ENCODE results near the gene NALF2. TPM values are rescaled to one million over a fixed set of nuclear protein-coding genes. Genes with fewer than 3 reads are reported as not detected.

NALF2 gene
- total and polyA plus RNA-seq, 2 donors (not counting 1 experiment from before 2014, with no cell fraction given) = not detected

GRCh38 chrX:69504626-69505612 is 793 bp downstream of the NALF2 start:
- H3K27ac ChIP-seq (ENCODE audit: low read length in 2 of 2) = no peak overlapping the region
- peak overlapping the region; percentile 60 for H3K4me2 ChIP-seq (replicated peaks; ENCODE audit: low read depth, low read length, poor library complexity, severe bottlenecking)
- POLR2A ChIA-PET = no interaction called here
- Mint-ChIP-seq H3K27ac (no peak overlapping the region), H3K4me1 (peaks cover 6% of the 10 kb centered on the region), H3K27me3 (peaks cover 15% of the 10 kb centered on the region), H3K9me3 (ENCODE audit: insufficient read depth) (no peaks in the 10 kb centered on the region), H3K4me3 (peak overlapping the region; percentile 75)
- ATAC-seq (ENCODE audit: low read depth) = no peak
- TF ChIP-seq EZH2 (IDR thresholded peaks at IDR 0.05; ENCODE audit: borderline replicate concordance, insufficient read depth, low read depth, low read length, poor library complexity, severe bottlenecking) = no peak
- no peak for TF ChIP-seq CTCF (IDR thresholded peaks at IDR 0.05)
- H2AFZ ChIP-seq (ENCODE audit: insufficient read depth, low read depth, low read length, poor library complexity, severe bottlenecking) = peak overlapping the region; percentile 22
- H3K27me3 ChIP-seq (replicated peaks in 1 of 4; ENCODE audit: control extremely low read depth in 1 of 4, control insufficient read depth in 3 of 4, insufficient read depth in 4 of 4, low read length in 3 of 4) = peaks cover 0 to 13% (median 3%) of the 10 kb centered on the region in 4 experiments
- H4K20me1 ChIP-seq (ENCODE audit: control insufficient read depth, insufficient read depth, low read length, poor library complexity, severe bottlenecking) = no peaks in the 10 kb centered on the region
- H3K4me3 ChIP-seq (ENCODE audit: control extremely low read depth in 1 of 5, extremely low read depth in 1 of 5, insufficient read depth in 1 of 5, low read depth in 2 of 5, low read length in 4 of 5) = peak overlapping the region in 2 of 5 experiments; percentile 18 to 41
- no peak for DNase-seq
- H3K79me2 ChIP-seq (ENCODE audit: control insufficient read depth, insufficient read depth, low read length) = no peaks in the 10 kb centered on the region
- no peak overlapping the region for H3K9ac ChIP-seq (ENCODE audit: low read length)
- H3K9me3 ChIP-seq (ENCODE audit: control extremely low read depth in 1 of 3, control insufficient read depth in 2 of 3, insufficient read depth in 1 of 3, low read length in 2 of 3) = no peaks in the 10 kb centered on the region
- no peaks in the 10 kb centered on the region for H3K4me1 ChIP-seq (ENCODE audit: control insufficient read depth in 2 of 2, insufficient read depth in 2 of 2, low read length in 2 of 2)
- no peaks in the 10 kb centered on the region for H3K36me3 ChIP-seq (replicated peaks in 1 of 2; ENCODE audit: control extremely low read depth in 1 of 2, control insufficient read depth in 1 of 2, extremely low read depth in 1 of 2, insufficient read depth in 2 of 2, low read length in 1 of 2)
- WGBS (ENCODE audit: insufficient coverage) = 2% methylated on average over 134 of the region's 146 CpGs
- CTCF ChIA-PET = no interaction called here
- intact Hi-C loops (cut with micrococcal nuclease) = no loop called here
